ENCODE measurements around the gene NATD1.

The NATD1 gene

DNA sequence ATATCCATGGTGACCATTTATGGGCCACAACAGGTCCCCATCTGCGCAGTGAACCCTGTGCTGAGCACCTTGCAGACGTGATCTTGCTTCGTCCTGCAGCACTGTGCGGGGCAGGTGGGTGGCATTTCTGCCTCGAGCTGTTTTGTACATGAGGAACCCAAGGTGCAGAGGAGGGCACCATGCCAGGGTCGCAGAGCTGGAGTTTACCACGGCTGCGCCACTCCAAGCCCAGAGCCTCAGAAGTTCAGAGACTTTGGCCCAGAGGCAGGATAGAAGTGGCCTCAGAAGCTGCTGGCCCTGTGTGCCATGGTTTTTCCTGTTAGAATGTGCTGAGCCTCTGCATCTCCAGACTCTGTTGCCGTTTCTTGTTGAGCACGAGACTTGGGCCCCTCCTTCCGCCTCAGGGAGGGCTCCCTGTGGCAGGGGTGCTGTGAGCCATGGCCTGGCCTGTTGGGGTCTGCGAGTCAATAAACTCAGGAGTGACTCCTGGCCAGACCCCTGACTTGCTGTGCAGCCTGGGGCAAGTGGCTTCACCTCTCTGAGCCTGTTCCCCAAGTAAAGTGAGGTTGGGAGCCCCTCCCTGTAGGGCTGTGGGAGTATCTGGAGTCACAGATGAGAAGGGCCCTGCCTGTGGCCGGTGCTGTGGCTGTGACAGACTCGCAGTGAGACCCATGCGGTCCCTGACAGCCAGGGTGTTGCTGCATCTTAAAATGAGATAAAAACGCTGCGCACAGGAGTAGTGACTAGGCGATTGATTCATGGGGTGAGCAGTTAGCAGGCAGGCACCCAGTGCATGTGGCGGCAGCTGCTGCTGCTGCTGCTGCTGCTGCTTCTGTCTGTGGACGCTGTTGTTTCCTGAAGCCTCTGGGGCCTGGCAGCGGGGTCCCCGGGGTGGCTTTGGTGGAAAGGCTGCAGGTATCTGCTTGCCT lies 43.2 kb upstream of the NATD1 start:
- Histone ChIP-seq H3K27me3 (ENCODE audit: control insufficient read depth in 1 of 2, insufficient read depth in 2 of 2, low read length in 2 of 2) (no peaks in the 10 kb centered on the region), H3K9me3 (ENCODE audit: control insufficient read depth in 1 of 2, low read length in 2 of 2) (peaks cover 4 to 5% of the 10 kb centered on the region in 2 donors), H3K27ac (ENCODE audit: low read depth, low read length) (peak overlapping the region; percentile 37), H3K4me3 (ENCODE audit: low read depth in 1 of 2, low read length in 2 of 2) (no peak overlapping the region), H3K4me1 (ENCODE audit: control insufficient read depth in 1 of 2, insufficient read depth in 2 of 2, low read length in 2 of 2) (peaks cover 8 to 25% of the 10 kb centered on the region in 2 donors), H3K9ac (ENCODE audit: low read depth in 1 of 2, low read length in 2 of 2) (peak overlapping the region; percentile 4 to 7), H3K36me3 (ENCODE audit: control insufficient read depth in 1 of 2, insufficient read depth in 2 of 2, low read length in 2 of 2) (peaks cover 26 to 45% of the 10 kb centered on the region in 2 donors)

DNA sequence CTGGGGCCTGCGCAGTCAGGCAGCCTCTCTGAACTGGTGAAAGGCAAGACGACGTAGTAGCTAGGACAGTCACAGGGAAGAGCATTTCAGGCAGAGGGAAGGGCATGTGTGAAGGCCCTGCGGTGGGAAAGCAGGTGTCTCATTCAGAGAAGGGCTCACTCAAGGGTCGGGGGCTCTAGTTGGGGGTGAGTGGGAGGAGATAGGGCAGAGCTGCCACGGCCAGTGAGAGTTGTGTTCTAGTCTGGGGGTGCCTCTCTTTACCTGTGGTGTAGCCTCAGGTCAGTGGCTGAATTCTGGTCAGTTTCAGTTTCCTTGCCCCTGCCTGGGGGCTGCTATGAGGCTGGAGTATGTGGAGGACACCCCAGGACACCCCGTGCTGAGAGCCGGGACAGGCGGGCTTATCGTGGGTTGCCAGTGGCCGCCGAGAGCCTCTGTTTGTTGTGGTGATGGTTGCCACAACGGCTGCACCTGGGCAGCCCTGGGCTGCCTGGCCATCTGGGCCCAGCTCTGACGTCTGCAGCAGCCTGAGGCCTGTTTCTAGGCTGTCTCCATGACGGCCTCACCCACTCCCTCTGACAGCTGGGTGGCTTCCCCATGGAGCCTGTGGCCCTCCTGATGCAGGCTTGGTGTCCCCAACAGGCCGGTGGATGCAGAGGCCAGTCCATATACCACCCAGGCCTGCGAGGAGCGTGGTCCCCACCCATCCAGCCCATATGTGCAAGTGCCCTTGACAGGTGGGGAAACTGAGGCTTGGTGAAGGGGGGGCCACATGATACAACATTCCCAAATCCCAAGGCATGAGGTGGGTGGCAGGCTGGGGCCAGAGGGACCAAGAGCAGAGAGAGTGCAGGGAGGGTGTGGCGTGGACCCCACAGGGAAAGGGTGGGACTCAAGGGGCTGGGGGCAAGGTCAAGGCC lies 42.1 kb upstream of the NATD1 start:
- Histone ChIP-seq H3K27me3 (ENCODE audit: control insufficient read depth in 1 of 2, insufficient read depth in 2 of 2, low read length in 2 of 2) (no peaks in the 10 kb centered on the region), H3K27ac (ENCODE audit: low read depth, low read length) (peak overlapping the region; percentile 24), H3K4me1 (ENCODE audit: control insufficient read depth in 1 of 2, insufficient read depth in 2 of 2, low read length in 2 of 2) (peaks cover 9 to 28% of the 10 kb centered on the region in 2 donors), H3K9ac (ENCODE audit: low read depth in 1 of 2, low read length in 2 of 2) (peak overlapping the region in 1 of 2 donors; percentile 9), H3K9me3 (ENCODE audit: control insufficient read depth in 1 of 2, low read length in 2 of 2) (peaks cover 4 to 5% of the 10 kb centered on the region in 2 donors), H3K4me3 (ENCODE audit: low read depth in 1 of 2, low read length in 2 of 2) (no peak overlapping the region), H3K36me3 (ENCODE audit: control insufficient read depth in 1 of 2, insufficient read depth in 2 of 2, low read length in 2 of 2) (peaks cover 18 to 35% of the 10 kb centered on the region in 2 donors)

DNA sequence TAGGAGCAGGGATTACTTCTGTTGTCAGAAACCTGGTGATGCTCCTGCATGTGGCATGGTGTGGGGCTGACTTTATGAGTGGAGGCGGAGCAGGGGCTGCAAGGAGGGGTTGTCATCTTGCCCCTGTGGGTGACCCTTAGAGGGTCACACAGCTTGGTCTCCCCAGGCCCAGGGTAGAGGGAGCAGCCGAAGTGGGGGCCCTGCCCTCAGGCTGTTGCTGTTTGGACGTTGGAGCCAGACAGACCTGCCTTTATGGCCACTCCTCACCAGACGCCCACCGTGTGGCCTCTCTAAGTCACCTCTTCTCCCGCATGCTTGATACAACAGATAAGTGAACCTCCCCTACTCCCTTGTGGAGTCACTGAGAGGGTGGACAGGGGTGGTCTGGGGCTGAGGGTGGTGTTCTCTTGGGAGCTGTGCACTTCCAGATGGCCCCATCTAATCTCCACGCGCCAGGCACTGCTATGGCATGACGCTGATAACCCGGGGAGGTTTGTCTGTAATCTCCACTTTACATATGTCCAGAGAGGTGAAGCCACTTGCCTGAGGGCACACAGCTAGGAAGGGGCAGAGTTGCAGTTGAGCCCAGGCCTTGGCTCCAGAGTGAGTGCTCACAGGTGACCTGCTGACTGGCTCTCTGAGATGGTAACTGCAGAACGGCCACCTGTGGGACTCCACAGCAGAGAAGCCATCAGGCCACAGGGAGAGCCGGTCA lies 41.3 kb upstream of the NATD1 start:
- Histone ChIP-seq H3K9me3 (ENCODE audit: control insufficient read depth in 1 of 2, low read length in 2 of 2) (peaks cover 2 to 4% of the 10 kb centered on the region in 2 donors), H3K4me3 (ENCODE audit: low read depth in 1 of 2, low read length in 2 of 2) (no peak overlapping the region), H3K27me3 (ENCODE audit: control insufficient read depth in 1 of 2, insufficient read depth in 2 of 2, low read length in 2 of 2) (no peaks in the 10 kb centered on the region), H3K4me1 (ENCODE audit: control insufficient read depth in 1 of 2, insufficient read depth in 2 of 2, low read length in 2 of 2) (peaks cover 17 to 36% of the 10 kb centered on the region in 2 donors), H3K9ac (ENCODE audit: low read depth in 1 of 2, low read length in 2 of 2) (peak overlapping the region in 1 of 2 donors; percentile 9), H3K27ac (ENCODE audit: low read depth, low read length) (no peak overlapping the region), H3K36me3 (ENCODE audit: control insufficient read depth in 1 of 2, insufficient read depth in 2 of 2, low read length in 2 of 2) (peaks cover 13 to 28% of the 10 kb centered on the region in 2 donors)

DNA sequence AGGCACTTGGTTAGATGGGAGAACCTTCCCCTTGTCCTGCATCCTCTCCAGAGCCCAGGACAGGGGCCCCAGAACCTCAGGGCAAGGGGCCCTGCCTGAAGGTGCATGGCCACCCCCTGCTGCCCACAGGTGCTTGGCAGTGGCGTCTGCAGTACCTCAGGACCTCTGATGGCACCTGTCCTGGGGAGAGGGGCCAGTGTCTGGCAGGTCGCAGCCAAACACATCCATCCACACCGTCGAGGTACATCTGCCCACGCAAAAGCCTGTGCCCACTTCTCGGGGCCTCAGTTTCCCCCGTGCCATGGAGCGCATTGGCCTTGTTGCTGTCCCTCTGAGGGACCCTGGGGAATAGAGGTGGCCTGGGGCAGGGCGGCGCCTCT lies 40.6 kb upstream of the NATD1 start:
- Histone ChIP-seq H3K4me1 (ENCODE audit: control insufficient read depth in 1 of 2, insufficient read depth in 2 of 2, low read length in 2 of 2) (peaks cover 24 to 42% of the 10 kb centered on the region in 2 donors), H3K27ac (ENCODE audit: low read depth, low read length) (no peak overlapping the region), H3K9ac (ENCODE audit: low read depth in 1 of 2, low read length in 2 of 2) (no peak overlapping the region), H3K36me3 (ENCODE audit: control insufficient read depth in 1 of 2, insufficient read depth in 2 of 2, low read length in 2 of 2) (peaks cover 10 to 21% of the 10 kb centered on the region in 2 donors), H3K4me3 (ENCODE audit: low read depth in 1 of 2, low read length in 2 of 2) (no peak overlapping the region), H3K9me3 (ENCODE audit: control insufficient read depth in 1 of 2, low read length in 2 of 2) (peaks cover 2 to 4% of the 10 kb centered on the region in 2 donors), H3K27me3 (ENCODE audit: control insufficient read depth in 1 of 2, insufficient read depth in 2 of 2, low read length in 2 of 2) (no peaks in the 10 kb centered on the region)

DNA sequence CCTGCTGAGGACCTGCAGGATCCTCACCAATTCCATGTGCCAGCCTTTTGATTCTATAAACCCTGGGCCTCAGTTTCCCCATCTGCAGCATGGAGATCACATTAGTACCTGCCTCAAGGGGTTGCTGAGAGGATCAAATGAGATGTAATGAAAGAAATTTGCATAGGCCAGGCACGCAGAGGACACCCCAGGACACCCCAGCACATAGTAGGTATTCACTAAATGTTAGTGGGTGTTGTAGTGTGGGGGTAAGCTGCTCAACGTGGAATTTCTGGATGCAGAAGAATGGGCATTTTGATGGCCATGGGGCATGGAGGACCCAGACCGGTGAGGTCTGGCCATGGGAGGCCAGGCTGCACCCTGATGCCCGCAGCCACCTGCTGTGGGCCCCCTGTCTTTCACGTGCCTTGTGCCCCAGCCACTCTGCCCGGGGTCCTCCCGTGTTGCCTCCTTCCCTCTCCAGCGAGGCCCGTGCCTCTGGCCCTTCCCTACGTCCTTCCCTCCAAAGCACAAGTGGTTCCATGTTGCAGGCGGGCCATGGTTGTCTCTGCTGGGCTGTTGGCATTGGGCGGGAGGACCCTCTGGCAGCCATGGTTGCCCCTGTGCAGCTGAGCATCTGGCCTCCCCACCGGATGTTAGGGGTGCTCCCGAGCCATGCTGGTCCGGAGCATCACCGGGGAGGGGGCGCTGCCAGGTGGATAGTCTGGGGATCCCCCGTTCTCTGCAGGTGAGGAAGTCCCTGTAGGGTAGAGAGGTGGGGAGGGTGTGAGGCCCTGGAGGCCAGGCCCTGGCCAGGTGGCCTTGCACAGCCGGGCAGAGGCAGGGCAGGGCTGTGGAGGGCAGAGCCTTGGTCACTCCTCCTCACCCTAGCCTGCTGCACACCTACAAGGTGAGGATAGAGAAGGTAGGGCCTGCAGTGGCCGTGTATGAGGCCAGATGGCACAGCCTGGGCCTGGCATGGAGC lies 39.9 kb upstream of the NATD1 start:
- peaks cover 31 to 49% of the 10 kb centered on the region in 2 donors for H3K4me1 ChIP-seq (ENCODE audit: control insufficient read depth in 1 of 2, insufficient read depth in 2 of 2, low read length in 2 of 2)
- no peak overlapping the region for H3K4me3 ChIP-seq (ENCODE audit: low read depth in 1 of 2, low read length in 2 of 2)
- peaks cover 2 to 3% of the 10 kb centered on the region in 2 donors for H3K9me3 ChIP-seq (ENCODE audit: control insufficient read depth in 1 of 2, low read length in 2 of 2)
- H3K27me3 ChIP-seq (ENCODE audit: control insufficient read depth in 1 of 2, insufficient read depth in 2 of 2, low read length in 2 of 2) = no peaks in the 10 kb centered on the region
- H3K27ac ChIP-seq (ENCODE audit: low read depth, low read length) = no peak overlapping the region
- H3K36me3 ChIP-seq (ENCODE audit: control insufficient read depth in 1 of 2, insufficient read depth in 2 of 2, low read length in 2 of 2) = peaks cover 4 to 15% of the 10 kb centered on the region in 2 donors
- H3K9ac ChIP-seq (ENCODE audit: low read depth in 1 of 2, low read length in 2 of 2) = no peak overlapping the region

DNA sequence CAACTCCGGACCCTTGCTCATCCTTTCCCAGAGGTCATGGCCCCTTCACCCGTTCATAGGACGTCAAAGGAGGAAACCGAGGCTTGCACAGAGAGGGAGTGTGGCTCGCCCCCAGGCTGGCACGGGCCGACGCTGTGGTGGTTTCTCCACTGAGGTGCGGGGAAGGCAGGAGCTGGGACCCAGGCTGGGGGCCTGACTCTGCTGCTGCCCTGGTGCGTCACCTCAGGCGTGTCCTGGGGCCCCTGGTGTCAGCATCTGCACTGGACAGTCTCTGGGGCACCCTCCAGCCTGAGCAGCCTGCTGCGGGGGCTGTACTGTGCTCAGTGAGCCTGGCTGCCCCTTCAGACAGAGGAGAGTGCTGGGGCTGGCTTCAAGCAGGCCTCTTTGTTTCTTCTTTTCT lies 38.7 kb upstream of the NATD1 start:
- Histone ChIP-seq H3K9ac (ENCODE audit: low read depth in 1 of 2, low read length in 2 of 2) (no peak overlapping the region), H3K4me1 (ENCODE audit: control insufficient read depth in 1 of 2, insufficient read depth in 2 of 2, low read length in 2 of 2) (peaks cover 42 to 62% of the 10 kb centered on the region in 2 donors), H3K27me3 (ENCODE audit: control insufficient read depth in 1 of 2, insufficient read depth in 2 of 2, low read length in 2 of 2) (no peaks in the 10 kb centered on the region), H3K4me3 (ENCODE audit: low read depth in 1 of 2, low read length in 2 of 2) (no peak overlapping the region), H3K36me3 (ENCODE audit: control insufficient read depth in 1 of 2, insufficient read depth in 2 of 2, low read length in 2 of 2) (peaks cover 4 to 15% of the 10 kb centered on the region in 2 donors), H3K9me3 (ENCODE audit: control insufficient read depth in 1 of 2, low read length in 2 of 2) (peaks cover 0 to 2% of the 10 kb centered on the region in 2 donors), H3K27ac (ENCODE audit: low read depth, low read length) (no peak overlapping the region)

DNA sequence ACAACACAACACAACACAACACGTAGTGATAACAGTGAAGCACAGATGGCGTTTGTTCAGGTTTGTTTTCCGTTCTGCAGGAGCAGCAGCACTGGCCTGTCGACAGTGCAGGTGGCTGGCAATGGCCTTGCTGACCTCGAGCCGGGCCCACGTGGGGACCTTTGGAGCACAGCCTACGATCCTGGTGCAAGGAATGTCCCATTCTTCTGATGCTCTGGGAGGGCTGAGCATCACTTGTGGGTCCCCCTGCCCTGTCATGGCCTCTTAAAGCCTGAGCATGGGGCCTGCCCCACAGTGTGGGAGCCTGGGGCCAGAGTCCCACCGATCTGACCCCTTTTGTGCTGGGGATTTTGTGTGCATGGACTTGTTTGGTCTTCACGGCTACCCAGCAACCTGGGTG lies 38.1 kb upstream of the NATD1 start:
- H3K4me1 ChIP-seq (ENCODE audit: control insufficient read depth in 1 of 2, insufficient read depth in 2 of 2, low read length in 2 of 2) = peaks cover 44 to 67% of the 10 kb centered on the region in 2 donors
- H3K27ac ChIP-seq (ENCODE audit: low read depth, low read length) = no peak overlapping the region
- H3K4me3 ChIP-seq (ENCODE audit: low read depth in 1 of 2, low read length in 2 of 2) = no peak overlapping the region
- H3K27me3 ChIP-seq (ENCODE audit: control insufficient read depth in 1 of 2, insufficient read depth in 2 of 2, low read length in 2 of 2) = no peaks in the 10 kb centered on the region
- no peak overlapping the region for H3K9ac ChIP-seq (ENCODE audit: low read depth in 1 of 2, low read length in 2 of 2)
- peaks cover 4 to 12% of the 10 kb centered on the region in 2 donors for H3K36me3 ChIP-seq (ENCODE audit: control insufficient read depth in 1 of 2, insufficient read depth in 2 of 2, low read length in 2 of 2)
- H3K9me3 ChIP-seq (ENCODE audit: control insufficient read depth in 1 of 2, low read length in 2 of 2) = peaks cover 0 to 2% of the 10 kb centered on the region in 2 donors

DNA sequence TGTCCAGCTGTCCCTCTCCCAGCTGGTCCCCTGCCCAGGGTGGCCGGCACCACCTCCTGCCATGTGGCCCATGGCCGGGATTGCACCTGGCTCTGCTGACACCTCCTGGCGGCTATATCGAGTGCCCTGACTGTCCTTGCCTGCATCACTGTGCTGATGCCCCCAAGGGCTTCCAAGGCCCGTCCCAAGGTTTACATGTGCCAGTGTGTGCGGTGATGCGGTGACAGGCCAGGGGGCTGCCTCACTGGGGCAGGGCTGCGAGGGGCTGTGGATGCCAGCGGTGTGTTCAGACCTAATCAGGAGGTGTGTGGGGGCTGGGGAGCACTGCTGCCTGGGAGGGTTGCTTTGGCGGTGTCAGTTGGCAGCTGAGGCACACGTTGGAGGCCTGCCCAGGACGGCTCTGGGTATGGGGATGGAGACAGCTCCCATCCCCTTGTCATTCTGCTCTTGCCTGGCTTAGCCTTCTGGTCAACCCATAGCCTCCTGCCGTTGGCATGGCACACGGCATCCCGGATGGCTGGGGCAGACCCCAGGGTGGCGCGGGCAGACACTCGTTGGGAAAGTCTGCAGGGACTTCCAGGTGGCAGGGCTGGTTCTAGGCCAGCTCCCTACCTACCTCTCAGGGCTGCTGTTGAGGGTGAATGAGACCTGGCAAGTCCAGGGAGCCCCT lies 36.8 kb upstream of the NATD1 start:
- no peak overlapping the region for H3K4me3 ChIP-seq (ENCODE audit: low read depth in 1 of 2, low read length in 2 of 2)
- H3K4me1 ChIP-seq (ENCODE audit: control insufficient read depth in 1 of 2, insufficient read depth in 2 of 2, low read length in 2 of 2) = peaks cover 37 to 58% of the 10 kb centered on the region in 2 donors
- peaks cover 0 to 2% of the 10 kb centered on the region in 2 donors for H3K9me3 ChIP-seq (ENCODE audit: control insufficient read depth in 1 of 2, low read length in 2 of 2)
- peak overlapping the region; percentile 18 to 97 for H3K9ac ChIP-seq (ENCODE audit: low read depth in 1 of 2, low read length in 2 of 2)
- no peak overlapping the region for H3K27ac ChIP-seq (ENCODE audit: low read depth, low read length)
- peaks cover 4 to 9% of the 10 kb centered on the region in 2 donors for H3K36me3 ChIP-seq (ENCODE audit: control insufficient read depth in 1 of 2, insufficient read depth in 2 of 2, low read length in 2 of 2)
- H3K27me3 ChIP-seq (ENCODE audit: control insufficient read depth in 1 of 2, insufficient read depth in 2 of 2, low read length in 2 of 2) = no peaks in the 10 kb centered on the region
